ENCODE results near the gene PRKN. TPM values are rescaled to one million over a fixed set of nuclear protein-coding genes. Genes with fewer than 3 reads are reported as not detected.

The PRKN gene
- total RNA-seq, 1 experiment from 2014 or later: 1.2 TPM

GRCh38 chr6:162640756-162641155 lies 86.8 kb downstream of the PRKN start:
- POLR2A ChIA-PET (ENCODE audit: low non-redundant PET): no interaction called here
- BruUV-seq (replicated peaks): no TSS peak
- no peaks in the 10 kb centered on the region for H3K36me3 ChIP-seq (ENCODE audit: insufficient read depth, low read length, poor library complexity, severe bottlenecking)
- H3K4me3 ChIP-seq (ENCODE audit: low read depth, low read length, poor library complexity, severe bottlenecking): no peak overlapping the region
- H3K4me1 ChIP-seq (ENCODE audit: insufficient read depth, low read length, poor library complexity, severe bottlenecking): no peaks in the 10 kb centered on the region
- CTCF ChIA-PET: no interaction called here
- no peaks in the 10 kb centered on the region for H3K27me3 ChIP-seq (replicated peaks; ENCODE audit: insufficient read depth, low read depth, low read length, poor library complexity)
- no peaks in the 10 kb centered on the region for H3K9me3 ChIP-seq (ENCODE audit: low read depth, low read length, poor library complexity, severe bottlenecking)
- H3K27ac ChIP-seq (ENCODE audit: low read depth, low read length, poor library complexity, severe bottlenecking): no peak overlapping the region
- intact Hi-C loops (cut with micrococcal nuclease; ENCODE audit: unreplicated experiment): no loop called here
- no peak for TF ChIP-seq CTCF (conservative IDR thresholded peaks at IDR 0.05; ENCODE audit: low read depth, low read length)
- DNase-seq (ENCODE audit: low spot score): no peak

GRCh38 chr6:162639951-162640350 lies 87.6 kb downstream of the PRKN start:
- Histone ChIP-seq H3K9me3 (ENCODE audit: low read depth, low read length, poor library complexity, severe bottlenecking) (no peaks in the 10 kb centered on the region), H3K27me3 (replicated peaks; ENCODE audit: insufficient read depth, low read depth, low read length, poor library complexity) (no peaks in the 10 kb centered on the region), H3K4me1 (ENCODE audit: insufficient read depth, low read length, poor library complexity, severe bottlenecking) (no peaks in the 10 kb centered on the region), H3K4me3 (ENCODE audit: low read depth, low read length, poor library complexity, severe bottlenecking) (no peak overlapping the region), H3K27ac (ENCODE audit: low read depth, low read length, poor library complexity, severe bottlenecking) (no peak overlapping the region), H3K36me3 (ENCODE audit: insufficient read depth, low read length, poor library complexity, severe bottlenecking) (no peaks in the 10 kb centered on the region)
- TF ChIP-seq EZH2 (IDR thresholded peaks at IDR 0.05; ENCODE audit: borderline replicate concordance, low read depth, low read length, poor library complexity, severe bottlenecking) (no peak), CTCF (conservative IDR thresholded peaks at IDR 0.05; ENCODE audit: low read depth, low read length) (no peak)
- intact Hi-C loops (cut with micrococcal nuclease; ENCODE audit: unreplicated experiment): no loop called here
- ChIA-PET POLR2A (ENCODE audit: low non-redundant PET) (no interaction called here), CTCF (no interaction called here)
- no peak for DNase-seq (ENCODE audit: low spot score)
- no TSS peak for BruUV-seq (replicated peaks)

- intact Hi-C loops (cut with micrococcal nuclease; ENCODE audit: unreplicated experiment): no loop called here
- H3K27ac ChIP-seq (ENCODE audit: low read depth, low read length, poor library complexity, severe bottlenecking): no peak overlapping the region
- no peaks in the 10 kb centered on the region for H3K27me3 ChIP-seq (replicated peaks; ENCODE audit: insufficient read depth, low read depth, low read length, poor library complexity)
- H3K4me1 ChIP-seq (ENCODE audit: insufficient read depth, low read length, poor library complexity, severe bottlenecking): no peaks in the 10 kb centered on the region
- no peak for DNase-seq (ENCODE audit: low spot score)
- TF ChIP-seq CTCF (conservative IDR thresholded peaks at IDR 0.05; ENCODE audit: low read depth, low read length) (no peak), EZH2 (IDR thresholded peaks at IDR 0.05; ENCODE audit: borderline replicate concordance, low read depth, low read length, poor library complexity, severe bottlenecking) (no peak)
- H3K36me3 ChIP-seq (ENCODE audit: insufficient read depth, low read length, poor library complexity, severe bottlenecking): no peaks in the 10 kb centered on the region
- ChIA-PET POLR2A (ENCODE audit: low non-redundant PET) (no interaction called here), CTCF (no interaction called here)
- BruUV-seq (replicated peaks): no TSS peak
- no peak overlapping the region for H3K4me3 ChIP-seq (ENCODE audit: low read depth, low read length, poor library complexity, severe bottlenecking)
- H3K9me3 ChIP-seq (ENCODE audit: low read depth, low read length, poor library complexity, severe bottlenecking): no peaks in the 10 kb centered on the region
Measured at GRCh38 chr6:162638931-162639574, 88.5 kb downstream of the PRKN start.

Data from A673 (cell line).